ENCODE measurements around the gene LRTM2.

The LRTM2 gene

DNA sequence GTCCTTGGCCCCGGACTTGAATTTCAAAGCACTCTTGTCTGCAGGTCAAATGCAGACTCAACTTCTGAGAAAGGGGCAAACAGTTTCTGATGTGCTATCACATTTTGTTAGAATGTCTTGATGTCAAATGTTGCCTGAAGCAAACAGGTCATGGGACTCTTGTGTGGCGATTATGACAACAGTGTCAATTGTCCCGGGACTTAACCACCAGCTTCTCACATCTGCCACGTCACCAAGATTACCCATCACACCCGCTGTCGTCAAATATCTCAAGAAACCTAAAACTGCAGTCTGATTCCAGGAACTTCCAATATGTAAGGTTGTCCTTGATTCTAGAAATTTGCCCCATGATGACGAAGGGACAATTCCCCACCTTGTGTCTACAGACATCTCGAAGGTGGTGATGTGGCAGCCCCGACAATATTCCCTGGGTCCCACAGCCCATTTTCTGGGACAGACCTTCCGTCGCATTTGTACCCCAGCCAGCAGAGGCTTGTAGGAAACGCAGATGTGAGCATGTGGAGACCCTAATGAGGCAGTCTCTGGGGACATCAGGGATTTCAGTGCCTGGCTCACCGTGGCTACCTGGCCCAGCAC, 21.3 kb downstream of the LRTM2 start:
- H3K4me3 ChIP-seq (ENCODE audit: low read depth, low read length): no peak overlapping the region
- no peak for DNase-seq (ENCODE audit: low read depth)
- TF ChIP-seq, protein P1, sequence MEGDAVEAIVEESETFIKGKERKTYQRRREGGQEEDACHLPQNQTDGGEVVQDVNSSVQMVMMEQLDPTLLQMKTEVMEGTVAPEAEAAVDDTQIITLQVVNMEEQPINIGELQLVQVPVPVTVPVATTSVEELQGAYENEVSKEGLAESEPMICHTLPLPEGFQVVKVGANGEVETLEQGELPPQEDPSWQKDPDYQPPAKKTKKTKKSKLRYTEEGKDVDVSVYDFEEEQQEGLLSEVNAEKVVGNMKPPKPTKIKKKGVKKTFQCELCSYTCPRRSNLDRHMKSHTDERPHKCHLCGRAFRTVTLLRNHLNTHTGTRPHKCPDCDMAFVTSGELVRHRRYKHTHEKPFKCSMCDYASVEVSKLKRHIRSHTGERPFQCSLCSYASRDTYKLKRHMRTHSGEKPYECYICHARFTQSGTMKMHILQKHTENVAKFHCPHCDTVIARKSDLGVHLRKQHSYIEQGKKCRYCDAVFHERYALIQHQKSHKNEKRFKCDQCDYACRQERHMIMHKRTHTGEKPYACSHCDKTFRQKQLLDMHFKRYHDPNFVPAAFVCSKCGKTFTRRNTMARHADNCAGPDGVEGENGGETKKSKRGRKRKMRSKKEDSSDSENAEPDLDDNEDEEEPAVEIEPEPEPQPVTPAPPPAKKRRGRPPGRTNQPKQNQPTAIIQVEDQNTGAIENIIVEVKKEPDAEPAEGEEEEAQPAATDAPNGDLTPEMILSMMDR (conservative IDR thresholded peaks at IDR 0.05; ENCODE audit: low read depth, low read length): no peak

DNA sequence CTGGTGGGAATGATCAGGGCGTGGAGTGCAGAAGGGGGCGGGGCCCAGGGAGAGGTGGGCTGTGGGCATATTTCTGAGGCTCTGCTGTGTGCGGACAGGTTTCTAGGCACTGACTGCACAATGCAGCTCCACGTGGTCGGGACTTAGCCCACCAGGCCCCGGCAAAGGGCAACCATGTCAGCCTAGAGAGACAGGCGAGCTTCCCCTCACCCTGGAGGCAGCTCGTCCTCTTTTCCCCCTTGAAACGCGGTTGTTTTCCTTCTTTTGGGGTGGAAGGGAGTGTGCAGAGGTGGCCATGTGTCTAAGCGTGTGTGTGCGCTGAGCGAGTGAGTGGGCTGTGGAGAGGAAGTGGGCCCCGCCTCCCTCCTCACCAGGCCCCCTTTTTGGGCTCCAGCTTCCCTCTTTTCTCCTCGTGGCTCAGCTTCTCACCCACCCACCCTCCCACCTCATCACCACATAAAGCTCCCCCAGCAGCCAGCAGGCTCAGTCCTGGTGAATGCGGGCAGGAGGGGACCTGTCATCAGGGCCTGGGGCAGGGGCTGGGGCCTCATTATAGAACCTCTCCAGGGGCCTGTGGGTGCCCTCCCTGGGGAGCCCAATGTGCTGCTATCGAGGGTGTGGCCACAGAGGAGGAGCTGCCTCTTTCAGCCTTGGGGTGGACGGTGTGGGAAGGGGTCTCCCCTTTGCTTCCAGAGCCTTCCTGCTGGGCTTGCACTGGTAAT, 22.0 kb downstream of the LRTM2 start:
- no peak for DNase-seq (ENCODE audit: low read depth)
- TF ChIP-seq, protein P1 (conservative IDR thresholded peaks at IDR 0.05; ENCODE audit: low read depth, low read length): no peak
- H3K4me3 ChIP-seq (ENCODE audit: low read depth, low read length): no peak overlapping the region

GRCh38 chr12:1842905-1843640, 22.7 kb downstream of the LRTM2 start:
- DNase-seq (ENCODE audit: low read depth): no peak
- no peak overlapping the region for H3K4me3 ChIP-seq (ENCODE audit: low read depth, low read length)
- TF ChIP-seq, protein P1 (conservative IDR thresholded peaks at IDR 0.05; ENCODE audit: low read depth, low read length): no peak

DNA sequence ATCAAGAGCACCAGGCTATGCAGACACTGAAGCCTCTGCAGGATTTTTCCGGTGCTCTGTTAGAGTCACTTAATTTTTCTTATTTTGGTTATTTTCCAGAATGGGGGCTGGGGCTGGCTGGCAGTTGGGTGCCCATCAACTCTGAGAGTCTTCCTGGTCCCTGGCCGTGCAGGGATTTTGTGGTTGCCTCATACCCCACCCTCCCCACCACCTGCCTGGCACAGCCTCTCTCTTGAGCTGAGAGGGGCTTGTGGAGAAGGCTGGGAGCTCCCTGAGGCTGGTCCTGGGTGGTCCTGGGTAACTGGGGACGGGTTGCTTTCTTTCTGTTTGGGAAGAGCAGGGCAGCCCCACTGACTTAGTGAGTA, 23.3 kb downstream of the LRTM2 start:
- no peak overlapping the region for H3K4me3 ChIP-seq (ENCODE audit: low read depth, low read length)
- no peak for DNase-seq (ENCODE audit: low read depth)
- TF ChIP-seq, protein P1 (conservative IDR thresholded peaks at IDR 0.05; ENCODE audit: low read depth, low read length): no peak

DNA sequence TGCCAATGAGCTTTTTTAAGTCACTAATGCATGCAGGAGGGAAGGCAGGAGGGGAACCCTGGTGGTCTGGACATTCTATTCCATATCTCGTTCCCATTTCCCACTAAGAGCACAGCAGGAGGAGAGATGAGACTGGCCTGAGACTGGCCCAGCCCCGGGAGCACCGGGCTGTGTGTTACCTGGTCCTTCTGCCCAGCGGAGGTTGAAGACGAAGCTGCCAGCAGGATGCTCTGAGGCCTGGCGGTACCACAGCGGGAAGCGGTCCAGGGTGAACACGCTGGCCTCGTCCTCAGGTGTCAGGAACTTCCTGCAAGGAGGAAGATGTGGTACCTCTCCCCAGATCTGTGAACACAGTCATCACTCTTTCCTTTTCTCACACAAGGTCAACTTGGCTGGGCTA, 23.9 kb downstream of the LRTM2 start:
- no peak overlapping the region for H3K4me3 ChIP-seq (ENCODE audit: low read depth, low read length)
- TF ChIP-seq, protein P1 (conservative IDR thresholded peaks at IDR 0.05; ENCODE audit: low read depth, low read length): no peak
- no peak for DNase-seq (ENCODE audit: low read depth)

GRCh38 chr12:1844661-1845409, 24.5 kb downstream of the LRTM2 start:
- no peak for DNase-seq (ENCODE audit: low read depth)
- TF ChIP-seq, protein P1 (conservative IDR thresholded peaks at IDR 0.05; ENCODE audit: low read depth, low read length): no peak
- H3K4me3 ChIP-seq (ENCODE audit: low read depth, low read length): no peak overlapping the region
